Neutrophil (primary cell): ENCODE results near the gene ANKS1B.

Experiments
- H3K27ac ChIP-seq: fragments of 200-600 bp; sonication (generic); 2 replicates; pipeline ENCODE4 v1.5.1; 2016; ENCODE audit warnings: mild to moderate bottlenecking, moderate library complexity
- H3K27me3 ChIP-seq: fragments of 200-600 bp; sonication (generic); 2 replicates; pipeline ENCODE4 v1.6.0; 2016; ENCODE audit warnings: mild to moderate bottlenecking
- H3K36me3 ChIP-seq: fragments of 200-600 bp; sonication (generic); 2 replicates; pipeline ENCODE4 v1.5.1; 2017
- H3K4me1 ChIP-seq, 2 experiments: fragments of 200-600 bp in 1 of 2; sonication (generic) in 1 of 2; 1 replicate in 1 of 2; 2 replicates in 1 of 2; pipeline versions ENCODE4 v1.5.1 to v1.6.1; 2013 to 2016; ENCODE audit warnings: low read depth in 1 of 2, low read length in 1 of 2, mild to moderate bottlenecking in 1 of 2, moderate library complexity in 1 of 2; ENCODE audit not compliant: control insufficient read depth in 1 of 2, insufficient read depth in 1 of 2
- H3K4me3 ChIP-seq, 2 experiments: fragments of 200-600 bp in 1 of 2; sonication (generic) in 1 of 2; 1 replicate in 1 of 2; 2 replicates in 1 of 2; pipeline ENCODE4 v1.5.1; 2013 to 2016; ENCODE audit warnings: low read depth in 1 of 2, low read length in 1 of 2, mild to moderate bottlenecking in 1 of 2, moderate library complexity in 1 of 2
- H3K9me3 ChIP-seq: fragments of 200-600 bp; sonication (generic); 2 replicates; pipeline ENCODE4 v1.5.1; 2016
- TF ChIP-seq, protein P1 (sequence below): fragments of 200-600 bp; sonication (generic); IDR thresholded peaks from 2 replicates; pipeline ENCODE4 v1.5.1; 2016; ENCODE audit warnings: antibody characterized with exemption

The ANKS1B gene

DNA sequence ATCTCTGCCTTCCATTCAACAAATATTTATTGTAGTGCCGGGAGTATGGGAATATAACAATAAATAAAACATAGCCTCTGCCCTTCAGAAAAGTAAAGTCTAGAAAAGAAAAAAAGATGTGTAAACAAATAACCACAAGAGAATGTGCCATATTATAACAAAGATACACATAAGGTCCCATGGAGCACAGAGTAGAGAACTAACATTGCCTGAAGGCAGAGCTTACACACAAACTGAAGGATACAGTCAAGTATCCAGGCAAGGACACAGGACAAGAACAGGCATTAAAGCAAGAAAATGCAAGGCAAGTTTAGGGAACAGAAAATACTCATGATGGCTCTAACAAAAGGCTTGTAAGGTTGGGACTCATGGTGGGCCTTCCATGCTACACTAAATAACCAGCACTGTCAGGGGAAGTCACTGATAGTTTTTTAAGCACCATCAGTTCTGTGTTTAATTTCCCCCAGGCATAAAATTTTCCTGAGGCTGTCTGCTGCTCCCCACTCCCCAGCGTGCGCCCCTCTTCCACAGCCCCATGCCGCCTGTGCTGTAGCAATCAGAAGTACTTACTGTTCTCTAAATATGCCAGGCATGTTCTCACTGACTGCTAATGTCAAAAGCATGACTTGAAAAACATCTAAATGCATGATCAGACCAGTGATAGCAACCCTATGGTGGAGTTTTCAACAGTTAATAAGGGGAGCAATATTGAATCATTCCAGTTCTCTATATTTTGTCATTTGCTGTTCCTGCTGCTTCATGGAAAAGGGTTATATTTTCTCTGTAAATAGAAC is 77.8 kb downstream of the ANKS1B start:
- Histone ChIP-seq H3K4me3 (no peak overlapping the region), H3K27ac (no peak overlapping the region), H3K27me3 (no peaks in the 10 kb centered on the region), H3K4me1 (no peaks in the 10 kb centered on the region), H3K36me3 (no peaks in the 10 kb centered on the region), H3K9me3 (no peaks in the 10 kb centered on the region)
- TF ChIP-seq, protein P1, sequence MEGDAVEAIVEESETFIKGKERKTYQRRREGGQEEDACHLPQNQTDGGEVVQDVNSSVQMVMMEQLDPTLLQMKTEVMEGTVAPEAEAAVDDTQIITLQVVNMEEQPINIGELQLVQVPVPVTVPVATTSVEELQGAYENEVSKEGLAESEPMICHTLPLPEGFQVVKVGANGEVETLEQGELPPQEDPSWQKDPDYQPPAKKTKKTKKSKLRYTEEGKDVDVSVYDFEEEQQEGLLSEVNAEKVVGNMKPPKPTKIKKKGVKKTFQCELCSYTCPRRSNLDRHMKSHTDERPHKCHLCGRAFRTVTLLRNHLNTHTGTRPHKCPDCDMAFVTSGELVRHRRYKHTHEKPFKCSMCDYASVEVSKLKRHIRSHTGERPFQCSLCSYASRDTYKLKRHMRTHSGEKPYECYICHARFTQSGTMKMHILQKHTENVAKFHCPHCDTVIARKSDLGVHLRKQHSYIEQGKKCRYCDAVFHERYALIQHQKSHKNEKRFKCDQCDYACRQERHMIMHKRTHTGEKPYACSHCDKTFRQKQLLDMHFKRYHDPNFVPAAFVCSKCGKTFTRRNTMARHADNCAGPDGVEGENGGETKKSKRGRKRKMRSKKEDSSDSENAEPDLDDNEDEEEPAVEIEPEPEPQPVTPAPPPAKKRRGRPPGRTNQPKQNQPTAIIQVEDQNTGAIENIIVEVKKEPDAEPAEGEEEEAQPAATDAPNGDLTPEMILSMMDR: no peak

DNA sequence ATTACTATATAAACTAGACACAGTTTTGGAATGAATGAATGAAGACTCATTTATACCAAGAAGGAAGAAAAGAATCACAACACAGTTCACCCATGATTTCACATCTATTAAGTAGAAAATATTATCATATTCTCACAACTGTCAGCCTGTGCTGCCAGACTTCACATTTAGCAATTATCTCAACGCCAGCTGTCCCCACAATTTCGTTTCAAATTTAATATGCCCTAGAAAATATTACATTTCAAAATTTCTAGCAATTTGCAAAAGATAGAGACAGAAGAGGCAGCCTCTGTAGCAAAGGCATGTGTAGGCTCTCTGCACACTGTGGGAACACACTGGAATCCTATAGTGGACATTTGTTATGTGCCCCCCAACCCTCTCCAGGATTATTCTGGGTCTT is 83.6 kb downstream of the ANKS1B start:
- Histone ChIP-seq H3K4me1 (no peaks in the 10 kb centered on the region), H3K4me3 (no peak overlapping the region), H3K27me3 (no peaks in the 10 kb centered on the region), H3K36me3 (no peaks in the 10 kb centered on the region), H3K27ac (no peak overlapping the region), H3K9me3 (no peaks in the 10 kb centered on the region)
- TF ChIP-seq, protein P1: no peak

DNA sequence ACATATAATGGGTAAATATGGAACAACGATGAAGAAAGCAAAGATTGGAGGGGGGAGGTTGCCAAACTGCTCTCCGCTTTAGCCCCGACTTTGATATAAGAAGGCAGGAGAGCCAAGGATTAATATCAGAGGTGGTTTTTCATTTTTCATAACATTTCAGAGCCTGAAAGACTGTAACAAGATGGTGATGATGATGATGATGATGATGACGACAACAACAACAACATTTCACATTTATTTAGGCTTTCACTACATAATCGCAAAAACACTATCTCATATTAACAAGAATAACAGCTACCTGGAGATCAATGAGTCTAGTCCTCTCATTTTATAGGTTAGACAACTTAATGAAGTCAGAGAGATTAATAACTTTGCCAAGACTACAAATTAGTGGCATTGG is 86.1 kb downstream of the ANKS1B start:
- Histone ChIP-seq H3K4me3 (no peak overlapping the region), H3K27me3 (no peaks in the 10 kb centered on the region), H3K4me1 (no peaks in the 10 kb centered on the region), H3K27ac (no peak overlapping the region), H3K9me3 (no peaks in the 10 kb centered on the region), H3K36me3 (no peaks in the 10 kb centered on the region)
- TF ChIP-seq, protein P1: no peak

DNA sequence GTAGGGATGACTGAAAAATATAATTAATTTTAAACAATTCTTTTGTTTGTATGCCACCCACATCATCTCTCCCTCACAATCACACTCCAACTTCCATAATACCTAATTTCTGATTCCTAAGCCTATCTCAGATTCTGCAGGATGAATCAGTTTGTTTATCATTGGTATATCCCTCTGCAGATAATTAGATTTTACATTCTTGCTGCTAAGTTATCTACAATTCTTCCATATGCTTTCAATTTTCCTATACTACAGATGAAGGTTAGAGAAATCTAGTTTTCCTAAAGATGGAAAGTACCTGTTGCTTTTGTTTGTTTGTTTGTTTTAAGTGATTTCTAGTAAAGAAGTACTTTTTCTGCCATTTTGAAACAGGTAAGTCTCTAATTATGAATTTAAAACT is 105.3 kb downstream of the ANKS1B start:
- Histone ChIP-seq H3K4me3 (no peak overlapping the region), H3K4me1 (no peaks in the 10 kb centered on the region), H3K27ac (no peak overlapping the region), H3K9me3 (no peaks in the 10 kb centered on the region), H3K27me3 (no peaks in the 10 kb centered on the region), H3K36me3 (no peaks in the 10 kb centered on the region)
- TF ChIP-seq, protein P1: no peak

DNA sequence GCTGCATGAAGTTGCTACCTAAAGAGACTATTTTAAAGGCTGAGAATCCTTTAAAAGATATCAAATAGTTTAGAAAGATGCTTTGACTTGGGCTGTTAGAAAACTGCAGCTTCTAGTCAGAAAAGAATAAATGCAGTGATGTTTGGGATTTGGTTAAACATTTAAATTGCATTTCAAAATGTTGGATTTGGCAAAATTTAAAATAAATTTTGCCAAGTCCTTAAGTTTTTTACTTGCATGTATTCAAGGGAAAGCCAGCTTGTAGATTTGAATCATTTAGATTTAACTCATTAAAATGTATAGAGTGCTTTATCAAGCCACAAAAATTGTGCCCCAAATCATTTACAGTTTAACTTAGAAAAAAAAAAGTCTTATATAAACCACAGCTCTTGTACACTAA is 109.7 kb downstream of the ANKS1B start:
- Histone ChIP-seq H3K27me3 (no peaks in the 10 kb centered on the region), H3K4me3 (no peak overlapping the region), H3K4me1 (no peaks in the 10 kb centered on the region), H3K9me3 (no peaks in the 10 kb centered on the region), H3K27ac (no peak overlapping the region), H3K36me3 (no peaks in the 10 kb centered on the region)
- TF ChIP-seq, protein P1: no peak
